GM21381 (cell line): ENCODE data around the gene SPTA1.

Experiments
- ATAC-seq: cut with Tn5 transposase; IDR thresholded peaks from one replicate; pipeline ENCODE4 v1.9.1; 2021; ENCODE audit warnings: mild to moderate bottlenecking, moderate library complexity; ENCODE audit not compliant: unreplicated experiment

Gene SPTA1

DNA sequence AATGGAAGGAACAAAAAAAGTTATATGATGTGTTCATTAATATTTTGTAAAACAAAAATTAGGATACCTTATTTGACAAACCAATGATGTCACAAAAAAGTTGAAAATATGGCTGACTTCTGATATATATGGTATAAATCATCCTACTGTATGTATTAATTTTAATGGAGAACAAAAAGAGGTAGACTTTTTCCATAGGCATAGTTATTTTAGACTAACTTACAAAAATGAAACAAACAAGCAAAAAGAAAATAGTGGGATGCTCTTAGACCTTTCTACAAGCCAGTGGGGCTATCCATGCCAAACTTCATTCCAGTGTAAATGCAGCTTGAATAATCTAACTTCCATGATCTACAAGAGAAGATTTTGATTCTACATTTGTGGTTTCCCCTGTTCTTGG is 522 bp upstream of the SPTA1 start:
- no peak for ATAC-seq

DNA sequence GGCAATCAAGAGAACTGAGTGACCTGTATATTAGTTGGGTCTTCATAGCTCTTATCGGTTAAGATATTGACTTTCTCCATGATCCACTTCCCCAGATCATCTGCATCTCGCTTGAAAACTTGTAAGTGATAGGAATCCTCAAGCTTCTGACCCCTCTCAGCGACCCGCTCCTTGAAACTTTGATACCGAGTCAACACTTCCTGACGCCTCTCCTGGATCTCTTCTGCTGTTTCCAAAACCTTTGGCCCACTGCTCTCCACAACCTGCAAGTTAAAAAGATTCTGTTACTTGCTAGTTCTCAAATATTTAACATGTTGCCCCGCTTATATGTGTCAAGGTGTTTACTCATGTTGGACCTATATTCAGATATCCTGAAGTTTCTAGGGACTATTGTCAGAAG is 1.4 kb downstream of the SPTA1 start:
- no peak for ATAC-seq

DNA sequence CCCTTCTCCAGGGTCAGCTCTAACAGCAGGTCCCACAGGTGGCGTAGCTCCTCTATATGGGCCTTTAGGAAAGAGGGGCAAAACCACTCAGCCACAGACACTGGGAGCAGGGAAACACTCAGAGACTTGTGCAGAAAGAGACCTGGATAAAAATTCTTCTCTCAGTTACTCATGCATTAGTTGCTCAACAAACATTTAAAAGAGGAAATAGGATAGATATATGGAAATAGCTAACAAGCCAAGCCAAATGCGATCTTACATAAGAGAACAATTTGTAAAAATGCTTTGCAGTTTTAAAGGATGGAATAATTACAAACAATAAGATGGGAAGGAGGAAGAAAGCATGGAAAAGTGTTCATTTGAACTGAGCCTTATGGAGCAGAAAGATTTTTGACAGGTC is 4.9 kb downstream of the SPTA1 start:
- no peak for ATAC-seq

DNA sequence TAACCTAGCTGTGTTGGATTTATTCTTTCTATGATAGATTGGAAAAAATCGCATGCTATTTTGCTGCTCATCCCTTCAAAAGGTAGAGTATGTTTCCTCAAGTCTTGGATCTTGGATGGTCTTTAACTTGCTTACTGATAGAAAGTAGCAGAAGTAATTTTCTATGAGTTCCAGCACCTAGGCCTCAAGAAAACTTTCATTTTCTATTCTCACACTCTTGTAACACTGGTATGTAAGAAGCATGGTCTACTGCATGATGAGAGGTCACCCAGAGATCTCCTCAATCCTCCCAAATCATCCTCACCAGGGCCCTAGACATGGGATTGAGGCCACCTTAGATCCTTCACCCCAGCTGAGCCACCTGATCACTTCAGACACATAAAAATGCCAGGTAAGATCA is 7.2 kb downstream of the SPTA1 start:
- ATAC-seq = no peak

DNA sequence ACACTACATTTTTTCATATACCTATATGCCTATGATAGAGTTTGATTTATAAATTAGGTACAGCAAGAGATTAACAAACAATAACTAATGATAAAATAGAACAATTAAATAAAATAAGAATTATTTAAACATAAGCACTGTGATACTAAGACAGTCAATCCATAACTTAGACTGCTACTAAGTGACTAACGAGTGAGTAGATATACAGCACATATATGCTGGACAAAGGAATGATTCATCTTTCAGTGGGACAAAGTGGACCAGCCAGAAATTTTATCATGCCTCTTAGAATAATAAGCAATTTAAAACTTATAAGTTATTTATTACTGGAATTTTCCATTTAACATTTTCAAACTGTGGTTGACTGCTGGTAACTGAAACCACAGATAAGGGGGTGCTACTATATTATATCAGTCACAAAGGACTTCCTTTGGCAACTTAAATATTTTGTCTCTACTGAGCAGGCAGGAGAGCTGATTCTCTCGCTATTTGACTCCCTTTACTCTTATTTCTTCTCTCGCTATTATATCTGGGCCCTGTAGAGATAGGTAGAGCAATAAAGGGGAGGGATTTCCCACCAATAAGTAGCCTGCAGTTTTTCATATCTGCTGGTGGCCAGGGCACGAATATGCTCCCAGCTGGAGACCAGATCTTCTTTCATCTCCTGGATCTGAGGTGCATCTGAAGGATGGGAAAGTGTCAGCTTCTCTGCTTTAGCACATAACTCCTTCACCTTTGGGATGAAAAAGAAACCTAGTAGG is 10.8 kb downstream of the SPTA1 start:
- ATAC-seq = no peak

DNA sequence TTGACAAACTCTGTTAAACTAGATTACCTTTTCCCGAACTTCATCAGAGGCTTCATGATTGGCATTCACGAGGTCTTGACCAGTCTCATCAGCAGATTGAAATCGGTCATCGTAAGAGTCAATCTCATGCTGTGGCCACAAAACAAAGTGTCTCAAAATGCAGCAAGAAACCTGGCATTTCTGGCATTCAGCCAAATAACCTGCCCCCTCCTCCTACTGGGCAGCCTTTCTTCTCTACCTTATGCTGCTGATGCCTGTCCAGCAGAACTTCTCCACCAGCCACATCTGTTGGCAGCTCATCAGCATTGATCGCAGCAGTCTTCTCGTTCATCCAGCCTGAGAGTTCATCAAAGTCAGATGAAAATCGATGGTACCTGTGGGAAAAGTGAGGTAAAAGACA is 12.2 kb downstream of the SPTA1 start:
- ATAC-seq = no peak

DNA sequence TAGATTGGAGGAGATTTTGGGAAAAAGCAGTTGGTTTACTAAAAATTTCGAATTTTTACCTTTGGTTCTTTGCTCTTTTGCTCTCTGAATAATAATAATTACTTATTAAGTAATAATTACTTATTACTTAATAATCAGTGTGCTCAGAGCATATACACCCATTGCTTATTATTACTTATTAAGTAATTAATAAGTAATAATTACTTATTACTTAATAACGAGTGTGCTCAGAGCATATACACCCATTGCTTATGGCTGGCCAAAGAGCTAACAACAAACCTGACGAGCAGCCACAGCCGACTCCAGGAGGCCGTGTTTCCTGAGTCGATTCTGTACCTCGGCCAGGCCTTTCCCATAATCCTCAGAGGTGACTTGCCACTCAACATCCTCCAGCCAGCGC is 20.5 kb downstream of the SPTA1 start:
- no peak for ATAC-seq

DNA sequence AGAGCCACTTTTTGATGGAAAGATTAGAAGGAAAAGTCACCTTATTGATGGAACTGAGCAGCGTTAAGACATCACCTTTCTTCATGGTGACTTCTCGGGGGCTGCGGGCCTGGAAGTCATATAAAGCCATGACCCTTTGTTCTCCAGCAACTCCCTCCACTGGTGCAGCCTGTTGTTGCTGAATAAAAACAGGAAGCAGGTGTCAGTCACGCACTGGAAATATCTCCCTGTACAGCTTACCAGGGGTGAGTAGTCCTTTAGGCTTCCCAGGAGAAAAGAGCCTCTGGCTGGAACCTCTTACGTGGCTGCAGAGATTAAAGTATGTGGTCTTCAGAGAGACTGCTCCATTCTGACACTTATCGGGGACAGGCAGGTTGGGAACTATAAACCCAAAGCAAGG is 31.9 kb downstream of the SPTA1 start:
- ATAC-seq = no peak

DNA sequence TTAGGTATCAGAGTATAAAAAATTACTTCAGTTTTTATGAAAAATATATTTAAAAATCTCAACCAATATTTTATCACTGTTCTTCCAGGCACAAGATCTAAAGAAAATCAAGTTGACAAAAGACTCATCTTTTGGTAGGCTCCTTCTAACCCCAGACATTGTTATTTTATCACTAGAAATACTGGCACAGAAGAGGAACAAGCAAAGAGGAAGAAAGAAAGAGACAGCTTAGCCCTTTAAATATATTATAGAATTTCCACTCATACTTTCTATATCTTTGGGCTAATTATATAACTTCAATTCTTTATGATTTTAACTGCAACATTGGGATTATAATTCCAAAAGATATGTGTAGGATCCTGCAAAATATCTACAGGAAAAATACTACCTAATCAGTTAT is 32.4 kb downstream of the SPTA1 start:
- ATAC-seq = no peak

DNA sequence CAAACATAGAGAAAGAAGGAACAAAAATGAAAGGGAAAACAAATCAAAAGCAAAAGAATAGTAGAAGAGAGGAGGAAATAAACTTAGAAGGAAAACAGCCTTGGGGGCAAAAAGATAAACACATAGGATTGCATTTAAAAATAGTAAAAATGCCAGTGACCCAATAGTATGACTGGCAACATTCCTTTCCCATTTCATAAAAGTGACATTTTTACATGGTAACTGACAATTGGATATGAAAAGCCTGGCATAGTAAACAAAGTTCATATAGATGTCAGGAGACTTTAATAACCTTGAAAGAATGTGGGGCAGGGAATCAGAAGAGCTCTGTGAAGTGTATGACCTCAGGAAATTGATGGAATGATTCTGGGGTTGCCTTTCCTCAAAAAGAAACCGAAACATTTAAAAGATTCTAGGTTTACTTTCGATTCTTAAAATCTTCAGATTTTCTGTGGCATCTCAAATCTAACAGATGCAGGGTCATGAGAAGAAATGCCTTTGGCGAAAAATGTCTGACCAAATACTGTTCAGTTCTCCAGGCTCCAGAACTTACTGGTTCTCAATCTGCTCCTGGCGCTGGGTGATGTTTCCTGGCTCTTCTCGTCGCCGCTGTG is 33.7 kb downstream of the SPTA1 start:
- no peak for ATAC-seq

DNA sequence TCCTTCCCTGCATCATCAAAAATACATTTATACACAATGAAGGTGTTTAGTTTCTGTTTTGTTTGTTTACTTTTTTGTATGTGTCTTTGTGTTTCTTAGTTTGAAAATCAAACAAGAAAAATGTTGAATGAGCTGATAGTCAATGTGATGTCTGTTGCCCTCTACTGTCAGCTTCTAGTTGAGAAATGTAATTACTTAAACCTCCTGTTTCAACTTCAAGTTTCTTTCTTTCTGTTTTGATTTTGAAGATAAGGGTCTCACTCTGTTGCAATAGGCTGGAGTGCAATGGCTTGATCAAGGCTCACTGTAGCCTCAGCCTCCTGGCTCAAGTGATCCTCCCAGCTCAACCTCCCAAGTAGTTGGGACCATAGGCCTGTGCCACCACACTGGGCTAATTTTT is 37.5 kb downstream of the SPTA1 start:
- no peak for ATAC-seq

DNA sequence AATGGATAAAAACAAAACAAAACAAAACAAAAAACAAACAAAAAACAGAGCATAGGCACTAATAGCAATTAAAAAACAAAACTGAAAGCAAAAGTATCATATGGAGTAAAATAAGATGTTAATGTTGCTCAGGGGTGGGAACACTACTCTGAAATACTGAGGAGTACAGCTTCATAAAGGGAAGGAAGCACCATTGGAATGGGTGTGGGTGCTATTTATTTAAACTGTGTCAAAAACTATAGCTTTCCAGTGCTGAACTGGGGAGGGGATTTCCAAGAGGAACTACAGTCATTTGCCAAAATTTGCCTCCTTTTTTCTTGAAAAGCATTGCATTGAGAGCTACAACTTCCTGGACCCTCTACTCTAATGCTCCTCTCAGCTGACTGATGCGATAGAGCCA is 40.0 kb downstream of the SPTA1 start:
- ATAC-seq = no peak

DNA sequence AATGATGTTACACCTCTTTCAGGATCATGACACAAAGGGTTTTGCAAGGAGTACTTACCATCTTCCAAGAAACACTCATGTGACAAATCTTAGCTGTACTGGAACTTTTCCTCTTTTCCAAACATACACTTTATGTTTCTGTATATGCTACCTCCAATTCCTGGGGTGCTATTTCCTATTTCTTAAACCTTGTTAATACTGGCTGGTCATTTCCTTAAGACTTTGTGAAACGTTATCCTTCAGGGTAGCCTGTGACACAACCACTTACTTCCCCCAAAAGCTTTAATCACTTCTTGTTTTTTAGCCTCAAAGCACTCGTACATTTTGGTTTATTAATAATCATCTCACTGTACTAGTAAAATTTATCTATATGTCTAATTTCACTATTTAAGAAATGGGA is 42.1 kb downstream of the SPTA1 start:
- ATAC-seq = no peak

DNA sequence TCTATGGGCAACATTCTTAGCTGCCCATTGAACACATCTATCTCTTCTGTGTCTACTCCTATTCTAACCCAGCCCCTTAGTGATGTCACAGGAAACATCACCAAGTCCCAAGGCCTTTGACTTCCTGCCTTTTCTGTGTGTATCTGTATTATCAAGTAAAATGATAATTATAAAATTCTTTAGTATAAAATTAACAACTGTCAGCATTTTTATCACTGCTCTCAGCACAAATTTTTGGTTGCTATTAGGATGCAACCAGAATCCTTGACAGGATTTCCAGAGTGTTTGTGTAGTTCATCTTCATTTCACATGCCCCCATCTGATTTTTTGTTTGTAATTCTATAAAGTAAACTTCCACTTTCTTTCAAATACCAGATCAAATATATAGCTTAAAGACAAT is 47.6 kb downstream of the SPTA1 start:
- ATAC-seq = no peak

DNA sequence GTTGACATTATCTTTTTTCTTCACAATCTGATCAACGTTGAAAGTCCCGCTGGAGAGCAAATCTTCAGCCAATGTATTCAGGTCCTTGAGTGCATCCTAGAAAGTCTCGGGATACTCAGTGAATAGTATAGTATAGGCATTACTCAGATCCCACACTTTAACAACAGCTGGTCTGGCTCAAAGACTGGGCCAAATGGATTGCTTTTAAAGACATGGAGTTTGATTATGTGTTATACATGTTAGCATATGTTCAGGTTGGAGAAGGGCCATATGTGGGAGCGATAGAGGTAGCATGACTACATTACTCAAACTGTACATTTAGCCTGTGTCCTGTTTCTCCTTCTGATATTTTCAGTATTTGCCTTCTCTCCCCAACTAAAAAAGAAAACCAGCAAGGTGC is 48.4 kb downstream of the SPTA1 start:
- no peak for ATAC-seq

DNA sequence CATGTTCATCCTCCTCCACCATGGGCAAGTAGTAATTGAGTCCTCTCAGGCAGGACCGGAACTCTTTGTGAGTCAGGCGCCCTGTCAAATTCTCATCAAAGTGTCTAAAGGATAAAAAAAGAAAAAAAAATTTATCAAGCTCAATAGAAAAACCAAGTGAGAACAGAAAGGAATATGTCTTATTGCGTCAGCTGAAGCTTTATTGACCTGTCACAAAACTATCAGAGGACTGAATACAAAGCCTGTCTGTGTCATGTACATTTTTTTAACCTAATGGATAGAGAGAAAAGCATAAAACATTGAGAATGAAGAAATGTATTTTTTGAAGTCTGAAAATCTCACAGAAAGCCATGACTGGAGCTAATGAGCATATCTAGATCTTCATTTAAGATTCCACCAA is 72.8 kb downstream of the SPTA1 start:
- no peak for ATAC-seq

DNA sequence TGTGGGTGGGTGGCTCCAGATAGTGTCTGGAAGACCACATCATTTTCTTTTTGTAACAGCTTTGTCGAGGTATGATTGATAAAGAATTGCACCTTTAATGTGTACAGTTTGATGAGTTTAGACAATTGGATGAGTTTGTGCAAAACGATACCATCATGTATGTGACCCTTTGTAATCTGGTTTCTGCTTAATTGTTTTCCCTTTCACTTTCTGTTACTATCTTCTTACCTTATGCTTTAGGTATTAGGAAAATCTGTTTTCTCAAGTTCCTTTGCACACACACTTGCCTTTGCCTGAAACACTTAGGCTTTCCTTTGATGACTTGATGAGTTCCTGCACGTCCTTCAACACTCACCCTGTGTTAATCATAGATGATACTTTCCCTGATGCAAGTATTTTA is 74.6 kb downstream of the SPTA1 start:
- no peak for ATAC-seq

DNA sequence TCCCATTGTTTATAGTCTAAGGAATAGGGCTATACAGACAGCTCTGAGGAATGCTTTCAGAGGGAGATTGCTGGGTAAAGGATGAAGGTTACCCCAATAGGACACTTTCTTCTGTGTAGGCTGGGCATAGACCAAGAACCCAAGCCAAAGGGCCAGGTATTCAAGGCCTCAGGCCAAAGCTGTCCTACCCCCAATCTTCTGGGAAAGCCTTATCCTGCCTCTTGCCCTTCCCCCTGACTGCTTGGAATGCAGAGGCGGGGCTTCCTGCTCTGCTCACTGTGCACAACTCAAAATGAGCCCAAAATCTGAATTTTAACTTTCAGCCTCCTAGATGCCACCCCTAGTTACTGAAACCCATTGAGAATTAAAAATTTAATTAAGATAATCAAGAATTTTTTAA is 79.2 kb downstream of the SPTA1 start:
- ATAC-seq = no peak

DNA sequence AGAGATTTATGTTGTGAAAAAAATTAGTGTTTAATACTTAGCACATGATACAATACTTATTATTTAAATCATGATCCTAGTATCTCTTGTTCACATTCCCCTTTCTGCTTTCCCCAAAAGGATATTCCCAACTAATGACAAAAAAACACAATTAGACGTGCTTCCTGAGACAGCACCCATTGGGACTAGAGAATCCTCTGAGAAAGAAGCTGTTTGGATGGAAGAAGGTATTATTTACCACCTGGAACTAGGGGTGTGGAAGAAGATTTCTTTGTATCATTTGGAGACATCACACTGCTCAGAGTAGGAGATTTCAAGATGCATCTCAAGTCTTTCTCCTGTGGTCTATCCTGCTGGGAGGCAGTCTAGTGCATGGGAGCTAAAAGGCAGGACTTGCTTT is 81.5 kb downstream of the SPTA1 start, which contains the start of gene OR10Z1:
OR10Z1 (plus strand) TSS at position 301 of the 400 bp plus-strand sequence. CDS start 1,171 bp downstream, outside the sequence.
- no peak for ATAC-seq

DNA sequence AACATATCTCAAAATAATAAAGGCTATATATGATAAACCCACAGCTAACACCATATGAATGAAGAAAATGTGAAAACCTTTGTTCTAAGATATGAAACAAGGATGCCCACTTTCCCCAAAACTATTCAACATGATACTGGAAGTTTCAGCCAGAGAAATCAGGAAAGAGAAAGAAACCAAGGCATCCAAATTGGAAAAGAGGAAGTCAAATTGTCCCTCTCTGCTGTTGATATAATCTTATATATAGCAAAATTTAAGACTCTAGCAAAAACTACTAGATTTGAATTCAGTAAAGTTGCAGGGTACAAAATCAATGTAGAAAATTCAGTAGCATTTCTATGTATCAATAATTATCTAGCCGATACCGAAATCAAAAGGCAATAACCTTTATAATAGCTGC is 85.8 kb downstream of the SPTA1 start:
- ATAC-seq = no peak

DNA sequence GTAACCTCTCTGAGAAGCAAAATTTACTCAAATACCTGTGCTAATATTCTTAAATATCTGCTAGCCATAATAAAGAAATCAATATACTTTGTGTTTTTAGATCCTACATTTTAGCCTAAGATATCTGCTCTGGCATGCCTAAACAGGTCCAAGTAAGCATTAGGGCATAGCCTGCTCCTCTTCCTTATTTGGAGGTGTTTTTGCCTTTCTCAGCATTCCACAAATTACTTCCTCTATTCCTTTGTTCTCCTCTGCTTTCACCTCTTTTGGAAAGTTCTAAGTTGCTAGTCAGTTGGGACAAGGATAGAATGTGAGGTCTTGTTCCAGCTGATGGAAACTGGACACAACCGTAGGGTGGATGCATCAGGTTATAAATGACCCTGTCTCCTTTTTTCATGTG is 99.6 kb downstream of the SPTA1 start:
- no peak for ATAC-seq

DNA sequence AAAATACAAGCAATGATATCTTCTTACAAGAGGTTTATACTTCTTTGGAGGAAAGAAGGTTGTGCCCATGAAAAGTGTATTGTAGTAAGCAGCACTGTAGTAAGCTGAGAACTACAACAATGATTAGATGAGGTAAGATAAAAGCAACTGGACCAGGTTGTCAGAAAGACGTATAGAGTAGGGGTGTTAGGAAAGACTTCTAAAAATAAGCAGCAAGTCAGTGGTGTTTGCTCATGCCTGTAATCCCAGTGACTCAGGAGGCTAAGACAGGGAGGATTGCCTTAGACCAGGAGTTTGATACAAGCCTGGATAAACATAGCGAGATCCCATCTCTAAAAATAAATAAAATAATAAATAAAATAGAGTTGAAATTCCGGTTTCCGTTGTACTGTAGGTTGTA is 102.6 kb downstream of the SPTA1 start:
- no peak for ATAC-seq

DNA sequence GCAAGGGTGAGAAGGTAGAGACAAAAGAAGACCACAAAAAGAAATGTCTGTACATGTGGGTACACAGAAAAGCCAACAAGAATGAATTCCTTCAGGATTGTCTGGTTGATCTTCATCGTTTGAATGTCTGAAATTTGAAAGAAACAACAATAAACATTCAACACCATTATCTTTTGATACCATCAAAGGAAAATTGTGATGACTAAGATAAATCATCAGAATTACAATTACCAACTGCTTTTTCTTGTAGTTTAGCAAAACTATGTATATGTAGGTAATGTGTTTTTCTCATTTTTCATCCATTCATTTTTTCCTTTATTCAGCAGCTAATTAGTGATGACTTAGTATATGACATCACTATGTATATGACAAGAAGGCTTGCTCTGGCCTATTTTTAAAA is 106.8 kb downstream of the SPTA1 start, which contains the start of gene OR10X1:
OR10X1 (minus strand) TSS at position 167 of the 400 bp plus-strand sequence; CDS start at position 167, 0 bp downstream.
- ATAC-seq = no peak
